HFF-Myc (cell line): ENCODE results near the gene MRPL44.

ENCODE experiments used
- DNase-seq: peaks from one replicate; pipeline ENCODE4 v3.0.0-alpha.2; 2011; ENCODE audit warnings: low read depth; ENCODE audit errors: extremely low read depth
- H3K4me3 ChIP-seq: replicated peaks from 2 replicates; pipeline ENCODE4 v1.5.1; 2011; ENCODE audit warnings: low read depth, mild to moderate bottlenecking, control low read depth, low read length
- CTCF ChIP-seq: IDR thresholded peaks from 2 replicates; pipeline ENCODE4 v1.5.1; 2012; ENCODE audit warnings: mild to moderate bottlenecking, low read depth, low read length, control low read depth; ENCODE audit errors: missing control alignments

Gene MRPL44

GRCh38 chr2:223918671-223919134, 38.6 kb upstream of the MRPL44 start:
- no peak overlapping the region for H3K4me3 ChIP-seq
- TF ChIP-seq CTCF = no peak
- no peak for DNase-seq

- DNase-seq = no peak
- TF ChIP-seq CTCF = no peak
- H3K4me3 ChIP-seq = no peak overlapping the region
Observed at GRCh38 chr2:223920109-223920508, 37.2 kb upstream of the MRPL44 start.

GRCh38 chr2:223921204-223921603, 36.1 kb upstream of the MRPL44 start:
- no peak for DNase-seq
- no peak overlapping the region for H3K4me3 ChIP-seq
- no peak for TF ChIP-seq CTCF

GRCh38 chr2:223922308-223922707, 35.0 kb upstream of the MRPL44 start:
- no peak overlapping the region for H3K4me3 ChIP-seq
- TF ChIP-seq CTCF = no peak
- no peak for DNase-seq

- no peak overlapping the region for H3K4me3 ChIP-seq
- TF ChIP-seq CTCF = no peak
- DNase-seq = no peak
Observed at GRCh38 chr2:223923976-223924375, 33.3 kb upstream of the MRPL44 start.

GRCh38 chr2:223925106-223925505, 32.2 kb upstream of the MRPL44 start:
- H3K4me3 ChIP-seq = no peak overlapping the region
- DNase-seq = no peak
- TF ChIP-seq CTCF = no peak

- DNase-seq = no peak
Observed at GRCh38 chr2:223928113-223929006, 28.9 kb upstream of the MRPL44 start.

More at GRCh38 chr2:223928113-223929006, 28.9 kb upstream of the MRPL44 start:
- TF ChIP-seq CTCF = no peak
- H3K4me3 ChIP-seq = no peak overlapping the region
